GM19324 (cell line): ENCODE data around the gene CYP24A1.

Experiments
- ATAC-seq: cut with Tn5 transposase; IDR thresholded peaks from one replicate; pipeline ENCODE4 v1.9.1; 2021; ENCODE audit warnings: mild to moderate bottlenecking, moderate library complexity; ENCODE audit not compliant: unreplicated experiment, low FRiP score

CYP24A1 gene

GRCh38 chr20:54116550-54117235, 57.1 kb downstream of the CYP24A1 start:
- no peak for ATAC-seq

GRCh38 chr20:54115172-54115854, 58.5 kb downstream of the CYP24A1 start:
- no peak for ATAC-seq

- no peak for ATAC-seq
These were observed 59.7 kb downstream of the CYP24A1 start for GRCh38 chr20:54114109-54114508.

GRCh38 chr20:54113566-54113965, 60.2 kb downstream of the CYP24A1 start:
- ATAC-seq = no peak

GRCh38 chr20:54112221-54112884, 61.4 kb downstream of the CYP24A1 start:
- ATAC-seq = no peak

GRCh38 chr20:54111460-54111859, 62.3 kb downstream of the CYP24A1 start:
- no peak for ATAC-seq

GRCh38 chr20:54110457-54110856, 63.3 kb downstream of the CYP24A1 start:
- no peak for ATAC-seq

- ATAC-seq = no peak
These were observed 63.7 kb downstream of the CYP24A1 start for GRCh38 chr20:54110041-54110440.

GRCh38 chr20:54108817-54109216, 65.0 kb downstream of the CYP24A1 start:
- no peak for ATAC-seq

GRCh38 chr20:54108326-54108642, 65.5 kb downstream of the CYP24A1 start:
- ATAC-seq = no peak

GRCh38 chr20:54107600-54108325, 66.0 kb downstream of the CYP24A1 start:
- no peak for ATAC-seq

GRCh38 chr20:54107181-54107580, 66.6 kb downstream of the CYP24A1 start:
- ATAC-seq = no peak

- ATAC-seq = no peak
These were observed 67.6 kb downstream of the CYP24A1 start for GRCh38 chr20:54106162-54106561.

- ATAC-seq = no peak
These were observed 68.1 kb downstream of the CYP24A1 start for GRCh38 chr20:54105653-54106052.

- no peak for ATAC-seq
These were observed 69.0 kb downstream of the CYP24A1 start for GRCh38 chr20:54104781-54105180.

- ATAC-seq = no peak
These were observed 69.8 kb downstream of the CYP24A1 start for GRCh38 chr20:54103762-54104600.
